Caki2 (cell line): ENCODE data around the gene FAM193B. TPM values are rescaled to one million over a fixed set of nuclear protein-coding genes. Genes with fewer than 3 reads are reported as not detected.
"Not testable (repeated sequence)": the region's sequence is repeated elsewhere in the genome, so short reads cannot be mapped to it uniquely, and the experiment has no call there.

ENCODE experiments used
- DNase-seq: peaks from one replicate; pipeline ENCODE4 v3.0.0-alpha.2; 2015; ENCODE audit warnings: low read depth
- in situ Hi-C: cut with HindIII; loops from 2 replicates; pipeline ENCODE4 v1.10.0; 2016; ENCODE audit warnings: low sequenced_read_pairs, low pct_unique_long_range_greater_than_20kb, mixed read lengths
- total RNA-seq: library from RNA; depleted of rRNA; stranded (reverse); fragments of >200 nt; shearing (Covaris generic); gene quantifications from 2 replicates; pipeline ENCODE4 v1.2.3, GENCODE V29; 2014; ENCODE audit warnings: low replicate concordance

FAM193B gene
- total RNA-seq, 1 experiment from 2014 or later: 29.2 TPM

DNA sequence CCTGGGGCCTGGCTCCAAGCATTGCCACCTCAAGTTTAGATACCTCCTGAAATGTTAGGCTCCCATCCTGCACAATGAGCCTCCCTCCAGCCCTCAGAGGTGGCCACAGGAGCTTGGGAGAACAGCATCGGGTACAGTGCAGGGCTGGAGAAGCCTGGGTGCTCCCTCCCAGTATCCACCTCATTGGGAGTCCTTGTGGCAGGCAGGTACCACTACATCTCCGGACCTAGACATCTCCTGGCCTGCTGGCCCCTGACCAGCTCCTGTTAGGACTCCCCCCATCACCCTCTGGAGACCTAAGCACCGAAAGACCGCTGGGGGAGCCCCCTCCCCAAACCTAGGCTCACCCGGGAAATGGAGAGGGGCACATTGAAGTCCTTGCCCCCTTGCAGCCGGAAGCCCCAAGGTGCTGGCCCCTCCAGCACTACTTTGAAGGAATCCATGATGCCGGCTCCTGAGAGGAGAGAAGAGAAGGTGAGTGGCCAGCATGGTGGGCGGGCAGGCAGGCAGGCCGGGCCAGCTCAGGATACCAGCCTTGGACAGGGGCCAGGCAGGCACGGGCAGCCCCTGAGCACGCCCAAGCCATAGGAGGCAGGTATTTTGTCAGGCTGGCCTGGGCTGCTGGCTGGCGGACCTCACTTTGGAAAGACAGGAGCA is 58.2 kb downstream of the FAM193B start:
- in situ Hi-C loops: no loop called here
- peak; percentile 69 for DNase-seq

DNA sequence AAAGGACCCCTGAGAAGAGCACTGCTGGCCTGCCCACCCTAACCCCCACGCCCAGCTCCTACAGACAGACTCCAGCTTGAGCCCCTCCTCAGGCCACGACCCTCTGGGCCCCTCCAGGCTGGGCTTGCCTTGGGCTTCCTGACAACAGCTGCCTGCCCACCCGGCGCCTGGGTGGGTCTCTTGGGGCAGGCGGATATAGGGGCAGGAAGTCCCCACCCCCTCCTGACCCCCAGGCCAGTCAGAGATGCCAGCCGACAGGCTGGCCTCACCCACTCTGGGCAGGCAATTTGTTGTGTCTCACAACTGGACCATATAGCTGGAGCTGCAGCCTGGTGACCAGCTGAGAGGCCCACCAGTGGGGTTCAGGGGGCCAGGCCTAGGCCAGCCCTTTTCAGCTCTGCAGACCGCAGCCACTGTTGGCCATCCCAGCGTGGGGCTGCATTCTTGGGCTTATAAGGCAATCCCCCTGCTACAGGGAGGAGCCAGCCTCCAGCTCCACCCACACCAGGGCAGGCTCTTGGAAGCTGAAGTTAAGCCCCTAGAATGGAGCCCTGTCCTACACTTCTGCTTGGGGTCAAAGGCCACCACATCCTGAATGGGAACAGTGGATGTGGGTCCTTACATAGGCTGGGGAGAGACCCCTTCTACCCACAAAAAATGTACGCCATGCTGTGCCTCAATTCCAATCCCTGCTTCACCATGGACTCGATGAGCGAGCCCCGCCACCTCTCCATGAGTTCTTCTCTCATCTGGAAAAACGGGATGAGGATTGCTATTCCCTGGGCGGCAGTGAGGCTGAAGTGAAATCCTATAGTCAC is 58.9 kb downstream of the FAM193B start:
- in situ Hi-C loops: no loop called here
- DNase-seq: peak; percentile 94

- peak; percentile 98 for DNase-seq
- in situ Hi-C loops: no loop called here
These were observed 59.8 kb downstream of the FAM193B start for GRCh38 chr5:177494346-177495195.

GRCh38 chr5:177493795-177494345 is 60.5 kb downstream of the FAM193B start:
- no peak for DNase-seq
- in situ Hi-C loops: no loop called here

- in situ Hi-C loops: no loop called here
- no peak for DNase-seq
These were observed 61.5 kb downstream of the FAM193B start for GRCh38 chr5:177492841-177493240.

- DNase-seq: no peak
- in situ Hi-C loops: no loop called here
These were observed 62.2 kb downstream of the FAM193B start for GRCh38 chr5:177491983-177492746.

GRCh38 chr5:177491429-177491945 is 62.9 kb downstream of the FAM193B start:
- DNase-seq: peak; percentile 48
- in situ Hi-C loops: no loop called here

GRCh38 chr5:177490992-177491391 is 63.4 kb downstream of the FAM193B start:
- DNase-seq: no peak
- in situ Hi-C loops: no loop called here

DNA sequence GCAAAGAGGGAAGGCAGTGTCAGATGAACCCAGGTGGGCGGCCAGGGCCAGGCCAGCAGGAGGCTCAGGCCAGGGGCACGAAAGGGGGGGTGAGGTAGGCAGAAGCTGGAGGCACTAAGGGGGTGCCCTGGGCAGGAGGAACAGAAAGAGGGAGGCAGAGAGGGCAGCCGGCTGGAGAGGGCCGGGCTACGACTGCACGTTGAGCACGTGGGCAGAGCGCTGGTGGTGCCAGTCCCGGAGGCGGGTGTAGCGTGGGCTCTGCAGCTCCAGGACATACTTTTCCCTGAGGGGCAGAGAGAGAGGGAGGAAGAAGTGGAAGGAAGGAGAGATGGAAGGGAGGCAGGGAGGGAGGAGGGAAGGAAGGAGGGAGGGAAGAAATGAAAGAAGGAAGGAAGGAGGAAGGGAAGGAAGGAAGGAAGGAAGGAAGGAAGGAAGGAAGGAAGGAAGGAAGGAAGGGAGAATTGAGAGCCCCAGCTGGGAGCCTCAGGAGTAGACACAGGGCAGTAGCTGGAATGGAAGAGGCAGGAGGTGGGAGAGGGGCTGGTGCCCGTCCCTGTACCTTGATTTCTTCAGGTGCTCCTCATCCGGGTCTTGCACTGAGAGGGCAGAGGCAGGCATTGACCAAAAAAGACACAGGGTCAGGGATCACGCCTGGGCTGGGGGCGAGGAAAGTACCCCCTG is 63.9 kb downstream of the FAM193B start:
- no peak for DNase-seq
- in situ Hi-C loops: no loop called here

DNA sequence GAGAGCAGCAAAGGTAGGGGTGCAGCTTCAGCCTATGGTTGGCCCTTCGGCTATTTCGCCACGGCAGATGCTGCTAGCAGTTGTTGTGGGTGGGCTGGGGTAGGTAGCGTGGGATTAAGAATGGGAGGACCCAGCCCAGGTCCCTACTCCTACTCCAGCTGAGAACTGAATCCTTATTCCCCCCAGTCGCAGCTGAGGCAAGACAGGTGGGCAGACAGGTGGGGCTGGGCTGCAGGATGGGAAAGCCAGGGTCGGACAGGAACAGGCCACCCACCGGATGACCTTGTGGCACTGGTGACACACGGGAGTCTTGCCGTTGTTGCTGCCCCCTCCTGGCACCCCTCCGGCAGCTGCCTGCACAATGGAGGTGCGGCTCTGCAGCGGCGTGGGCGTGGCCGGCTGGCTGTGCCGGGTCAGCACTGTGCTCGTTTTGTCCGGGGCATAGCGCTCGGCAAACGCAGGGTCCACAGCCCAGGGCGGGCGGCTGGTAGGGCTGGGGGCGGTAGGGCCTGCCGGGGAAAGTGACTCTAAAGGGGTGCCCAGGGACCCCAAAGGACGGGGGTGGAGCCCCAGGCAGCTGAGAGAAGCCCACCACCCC is 65.1 kb downstream of the FAM193B start:
- in situ Hi-C loops: no loop called here
- DNase-seq: no peak

DNA sequence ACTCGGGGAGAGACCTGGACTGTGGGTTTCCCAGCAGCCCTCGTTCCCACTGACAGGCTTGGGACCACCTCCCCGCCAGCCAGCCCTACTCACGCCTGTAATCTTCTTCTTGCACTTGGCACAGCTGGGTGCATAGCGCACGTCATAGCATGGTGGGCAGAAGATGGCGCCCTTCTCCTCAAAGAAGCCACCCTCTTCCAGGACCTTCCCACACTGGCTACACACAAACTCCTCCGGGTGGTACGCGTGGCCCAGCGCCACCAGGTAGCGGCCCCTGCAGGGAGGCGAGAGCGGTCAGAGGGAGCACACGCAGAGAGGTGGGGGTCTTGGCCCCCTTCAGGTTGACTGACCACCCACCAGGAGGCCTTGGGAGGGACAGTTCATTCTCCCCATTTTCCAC is 66.4 kb downstream of the FAM193B start:
- in situ Hi-C loops: no loop called here
- DNase-seq: no peak

DNA sequence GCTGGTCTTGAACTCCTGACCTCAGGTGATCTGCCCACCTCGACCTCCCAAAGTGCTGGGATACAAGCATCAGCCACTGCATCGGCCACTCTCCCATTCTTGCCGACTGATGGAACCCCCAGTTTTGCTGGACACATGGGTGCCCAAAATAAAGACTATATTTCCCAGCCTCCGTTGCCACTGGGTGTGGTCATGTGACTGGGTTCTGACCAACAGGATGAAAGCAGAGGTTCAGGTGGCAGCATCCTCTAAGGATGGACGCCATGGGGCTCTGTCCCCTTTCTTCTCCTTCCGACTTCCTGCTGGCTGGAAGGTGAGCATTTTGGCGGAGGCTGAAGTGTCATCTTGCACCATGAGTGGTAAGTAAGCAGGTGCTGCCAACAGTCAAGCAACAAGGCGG is 67.2 kb downstream of the FAM193B start:
- no peak for DNase-seq
- in situ Hi-C loops: no loop called here

DNA sequence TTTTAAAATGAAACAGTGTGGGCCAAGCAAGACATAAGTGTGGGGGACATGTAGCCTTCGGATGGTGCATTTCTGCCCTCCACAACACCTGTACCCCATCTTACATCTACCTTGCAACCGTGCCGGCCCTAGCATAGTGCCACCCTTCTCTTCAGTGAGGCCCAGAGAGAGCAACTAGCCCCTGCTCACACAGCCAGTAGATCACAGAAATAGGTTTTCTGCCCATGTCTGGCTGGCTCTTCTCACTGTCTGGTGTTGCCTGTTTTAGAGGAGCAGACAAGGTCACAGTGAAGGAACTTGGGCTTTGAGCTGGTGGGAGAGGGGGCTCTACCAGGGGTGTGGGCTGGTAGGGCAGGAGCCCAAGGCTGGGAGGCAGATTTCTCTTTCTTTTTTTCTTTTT is 68.1 kb downstream of the FAM193B start:
- in situ Hi-C loops: no loop called here
- DNase-seq: no peak

DNA sequence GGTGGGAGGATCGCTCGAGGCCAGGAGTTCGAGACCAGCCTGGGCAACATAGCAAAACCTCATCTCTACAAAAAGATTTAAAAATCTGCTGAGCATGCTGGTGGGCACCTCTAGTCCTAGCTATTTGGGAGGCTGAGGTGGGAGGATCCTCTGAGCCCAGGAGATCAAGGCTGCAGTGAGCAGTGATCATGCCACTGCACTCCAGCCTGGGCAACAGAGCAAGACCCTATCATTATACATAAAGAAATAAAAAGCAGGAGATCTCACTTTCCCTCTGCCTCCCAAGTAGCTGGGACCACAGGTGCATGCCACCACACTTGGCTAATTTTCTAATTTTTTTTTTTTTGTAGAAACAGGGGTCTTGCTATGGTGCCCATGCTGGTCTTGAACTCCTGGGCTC is 68.6 kb downstream of the FAM193B start:
- DNase-seq, in situ Hi-C loops: not testable (repeated sequence)

DNA sequence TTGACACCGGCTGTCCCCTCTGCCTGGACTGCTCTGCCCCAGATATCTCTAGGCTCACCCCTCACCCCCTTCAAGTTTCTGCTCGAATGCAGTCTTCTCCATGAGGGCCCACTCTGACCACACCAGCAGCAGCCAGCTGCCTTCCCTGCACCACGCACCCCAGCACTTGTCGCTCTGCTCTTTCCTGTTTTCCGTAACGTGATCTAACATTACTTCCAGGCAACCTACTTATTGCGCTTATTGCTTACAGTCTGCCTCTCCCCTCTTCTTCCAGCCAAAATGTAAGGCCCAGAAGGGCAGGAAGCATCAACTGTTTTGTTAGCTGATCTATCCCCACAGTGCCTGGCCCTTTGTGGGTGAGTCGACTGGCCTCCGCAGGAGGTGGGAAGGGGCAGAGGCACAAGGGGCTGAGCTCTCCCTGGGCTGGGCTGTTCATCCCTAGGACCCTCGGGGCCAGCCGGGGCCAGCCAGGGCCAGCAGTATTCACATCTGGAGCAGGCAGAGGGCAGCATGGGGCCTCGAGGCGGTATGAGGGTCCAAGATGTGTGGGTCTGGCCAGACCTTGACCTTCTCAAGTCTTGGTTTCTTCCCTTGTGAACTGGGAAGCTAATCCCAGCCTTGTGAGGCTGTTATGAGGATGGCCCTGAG is 69.3 kb downstream of the FAM193B start:
- in situ Hi-C loops: no loop called here
- DNase-seq: no peak
